ENCODE data around the gene RHPN2.

GRCh38 chr19:33085570-33086128 lies 21.0 kb upstream of the RHPN2 start:
- TF ChIP-seq GABPA (IDR thresholded peaks at IDR 0.05; ENCODE audit: low read depth) (no peak), CTCF (IDR thresholded peaks at IDR 0.05; ENCODE audit: insufficient read depth, low read length) (no peak), POLR2AphosphoS5 (IDR thresholded peaks at IDR 0.05; ENCODE audit: low read depth) (no peak), SPI1 (IDR thresholded peaks at IDR 0.05; ENCODE audit: borderline replicate concordance, low read depth) (no peak), REST (IDR thresholded peaks at IDR 0.05; ENCODE audit: insufficient replicate concordance, low read depth) (no peak)
